Tibial artery (tissue), 4 donors: Measurements from ENCODE around the gene APCDD1L.

Experiments
- DNase-seq, 2 donors: peaks; one replicate each; pipeline ENCODE4 v3.0.0-alpha.2; 2019
- H3K27ac ChIP-seq, 2 donors: fragments of 200-600 bp; sonication (generic) in 1 of 2; 1 replicate in 1 of 2; 2 replicates in 1 of 2; pipeline ENCODE4 v1.5.1; 2018 to 2019; ENCODE audit warnings: mild to moderate bottlenecking in 1 of 2
- H3K27me3 ChIP-seq, 2 donors: fragments of 200-600 bp; sonication (generic) in 1 of 2; one replicate each; pipeline versions ENCODE4 v1.5.1 to v1.6.0; 2016 to 2019
- H3K36me3 ChIP-seq, 3 donors: fragments of 200-600 bp; sonication (generic) in 2 of 3; one replicate each; pipeline ENCODE4 v1.5.1; 2016 to 2019; ENCODE audit warnings: mild to moderate bottlenecking in 2 of 3
- H3K4me1 ChIP-seq, 4 donors: fragments of 200-600 bp; sonication (generic) in 2 of 4; 1 replicate in 3 of 4; 2 replicates in 1 of 4; pipeline ENCODE4 v1.5.1; 2016 to 2019
- H3K4me3 ChIP-seq, 2 donors: fragments of 200-600 bp; sonication (generic) in 1 of 2; 1 replicate in 1 of 2; 2 replicates in 1 of 2; pipeline ENCODE4 v1.5.1; 2018 to 2019; ENCODE audit warnings: mild to moderate bottlenecking in 2 of 2
- H3K9me3 ChIP-seq, 3 donors: fragments of 200-600 bp; sonication (generic) in 1 of 3; one replicate each; pipeline ENCODE4 v1.5.1; 2016 to 2019
- CTCF ChIP-seq, 2 experiments: fragments of 200-600 bp in 1 of 2; fragments of 450-650 bp in 1 of 2; IDR thresholded peaks; one replicate each; pipeline ENCODE4 v1.5.1; 2017 to 2019; ENCODE audit warnings: antibody characterized with exemption in 2 of 2, mild to moderate bottlenecking in 1 of 2, moderate library complexity in 1 of 2
- intact Hi-C: fragments of 100-400 bp; cut with DNase I; formaldehyde crosslinking; loops from one replicate; pipeline ENCODE4 v1.15.0; 2023; ENCODE audit warnings: low total_unique reads

The APCDD1L gene

GRCh38 chr20:58546756-58547622 lies 31.8 kb upstream of the APCDD1L start:
- no peaks in the 10 kb centered on the region for H3K36me3 ChIP-seq
- intact Hi-C loops, result no loop called here
- H3K4me1 ChIP-seq, result peaks cover 0 to 8% (median 2%) of the 10 kb centered on the region in 4 donors
- H3K27me3 ChIP-seq, result peaks cover 0 to 3% of the 10 kb centered on the region in 2 donors
- no peak overlapping the region for H3K27ac ChIP-seq
- no peak overlapping the region for H3K4me3 ChIP-seq
- no peak for DNase-seq
- no peaks in the 10 kb centered on the region for H3K9me3 ChIP-seq
- TF ChIP-seq CTCF (IDR thresholded peaks at IDR 0.05), result no peak

GRCh38 chr20:58546416-58546711 lies 31.2 kb upstream of the APCDD1L start:
- no peak for TF ChIP-seq CTCF (IDR thresholded peaks at IDR 0.05)
- Histone ChIP-seq H3K9me3 (no peaks in the 10 kb centered on the region), H3K4me1 (peaks cover 0 to 8% (median 2%) of the 10 kb centered on the region in 4 donors), H3K27ac (no peak overlapping the region), H3K4me3 (no peak overlapping the region), H3K36me3 (no peaks in the 10 kb centered on the region), H3K27me3 (peaks cover 0 to 3% of the 10 kb centered on the region in 2 donors)
- intact Hi-C loops, result no loop called here
- no peak for DNase-seq

- peaks cover 0 to 5% of the 10 kb centered on the region in 2 donors for H3K27me3 ChIP-seq
These were observed 30.6 kb upstream of the APCDD1L start for GRCh38 chr20:58545565-58546415.

GRCh38 chr20:58544891-58545290 lies 29.7 kb upstream of the APCDD1L start:
- no peak overlapping the region for H3K27ac ChIP-seq
- no peaks in the 10 kb centered on the region for H3K9me3 ChIP-seq
- no peak for DNase-seq
- no peak overlapping the region for H3K4me3 ChIP-seq
- H3K4me1 ChIP-seq, result no peaks in the 10 kb centered on the region
- H3K27me3 ChIP-seq, result peaks cover 0 to 5% of the 10 kb centered on the region in 2 donors
- intact Hi-C loops, result no loop called here
- no peak for TF ChIP-seq CTCF (IDR thresholded peaks at IDR 0.05)
- no peaks in the 10 kb centered on the region for H3K36me3 ChIP-seq

More at GRCh38 chr20:58545565-58546415, 30.6 kb upstream of the APCDD1L start:
- H3K4me1 ChIP-seq, result peaks cover 0 to 7% (median 1%) of the 10 kb centered on the region in 4 donors
- TF ChIP-seq CTCF (IDR thresholded peaks at IDR 0.05), result no peak
- H3K4me3 ChIP-seq, result no peak overlapping the region
- H3K36me3 ChIP-seq, result no peaks in the 10 kb centered on the region
- DNase-seq, result no peak
- intact Hi-C loops, result no loop called here
- H3K9me3 ChIP-seq, result no peaks in the 10 kb centered on the region
- no peak overlapping the region for H3K27ac ChIP-seq

- Histone ChIP-seq H3K4me3 (no peak overlapping the region), H3K4me1 (no peaks in the 10 kb centered on the region), H3K27ac (no peak overlapping the region), H3K9me3 (no peaks in the 10 kb centered on the region), H3K27me3 (peaks cover 0 to 5% of the 10 kb centered on the region in 2 donors), H3K36me3 (no peaks in the 10 kb centered on the region)
- no peak for DNase-seq
- intact Hi-C loops, result no loop called here
- no peak for TF ChIP-seq CTCF (IDR thresholded peaks at IDR 0.05)
These were observed 29.1 kb upstream of the APCDD1L start for GRCh38 chr20:58544286-58544685.
